Measurements from ENCODE around the gene SYAP1.
A peak's percentile ranks its signal among the peaks of the same experiment; 100 is the strongest.
"Not testable (repeated sequence)": the region's sequence is repeated elsewhere in the genome, so short reads cannot be mapped to it uniquely, and the experiment has no call there.

The SYAP1 gene

GRCh38 chrX:16784440-16784839, 65.0 kb downstream of the SYAP1 start:
- DNase-seq, result not testable (repeated sequence)

GRCh38 chrX:16785247-16786138, 66.1 kb downstream of the SYAP1 start:
- DNase-seq, result peak; percentile 9

- peak; percentile 97 for DNase-seq
Observed at GRCh38 chrX:16786139-16786790, 66.9 kb downstream of the SYAP1 start, which contains the start of gene TXLNG. TSS of gene TXLNG (plus strand) at chrX:16786466. CDS start at chrX:16786488, 22 bp downstream.

GRCh38 chrX:16786791-16787735, 67.7 kb downstream of the SYAP1 start:
- DNase-seq, result peak; percentile 20

GRCh38 chrX:16788477-16788876, 69.1 kb downstream of the SYAP1 start:
- DNase-seq, result no peak

- DNase-seq, result no peak
Observed at GRCh38 chrX:16796298-16796697, 76.9 kb downstream of the SYAP1 start.

- no peak for DNase-seq
Observed at GRCh38 chrX:16797358-16797757, 77.9 kb downstream of the SYAP1 start.

- DNase-seq, result no peak
Observed at GRCh38 chrX:16797841-16798240, 78.4 kb downstream of the SYAP1 start.

GRCh38 chrX:16804923-16805464, 85.6 kb downstream of the SYAP1 start:
- no peak for DNase-seq

- DNase-seq, result no peak
Observed at GRCh38 chrX:16807548-16807947, 88.1 kb downstream of the SYAP1 start.

GRCh38 chrX:16807976-16808542, 88.6 kb downstream of the SYAP1 start:
- DNase-seq, result no peak

- DNase-seq, result no peak
Observed at GRCh38 chrX:16814597-16814996, 95.2 kb downstream of the SYAP1 start.

All from retina (tissue), 1 donor.